EL (cell line): ENCODE measurements around the gene C3orf70.
A peak's percentile ranks its signal among the peaks of the same experiment; 100 is the strongest.
"Not testable (repeated sequence)": the region's sequence is repeated elsewhere in the genome, so short reads cannot be mapped to it uniquely, and the experiment has no call there.

Source experiments
- DNase-seq: peaks from one replicate; pipeline ENCODE4 v3.0.0-alpha.2; 2016

The C3orf70 gene

GRCh38 chr3:185150561-185150960 is 2.3 kb downstream of the C3orf70 start:
- DNase-seq = no peak

- no peak for DNase-seq
Observed at GRCh38 chr3:185149591-185149990, 3.3 kb downstream of the C3orf70 start.

DNA sequence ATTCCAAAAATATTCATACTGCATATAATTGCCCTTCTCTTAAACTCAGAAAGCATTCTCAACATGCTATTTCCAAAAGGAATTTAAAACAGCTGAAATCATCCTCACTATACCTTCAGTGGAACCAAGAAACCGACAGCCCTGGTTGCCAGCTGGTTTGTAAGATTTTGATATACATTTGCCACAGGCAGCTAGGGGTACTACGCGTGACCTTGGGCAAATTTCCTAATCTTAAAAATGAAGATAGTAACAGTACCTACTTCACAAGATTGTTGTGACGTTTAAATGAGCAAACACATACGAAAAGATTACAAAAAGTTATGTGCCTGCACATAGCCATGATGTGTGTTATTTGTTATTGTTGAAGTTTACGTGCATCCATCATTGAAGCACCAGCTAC is 7.3 kb downstream of the C3orf70 start:
- no peak for DNase-seq

DNA sequence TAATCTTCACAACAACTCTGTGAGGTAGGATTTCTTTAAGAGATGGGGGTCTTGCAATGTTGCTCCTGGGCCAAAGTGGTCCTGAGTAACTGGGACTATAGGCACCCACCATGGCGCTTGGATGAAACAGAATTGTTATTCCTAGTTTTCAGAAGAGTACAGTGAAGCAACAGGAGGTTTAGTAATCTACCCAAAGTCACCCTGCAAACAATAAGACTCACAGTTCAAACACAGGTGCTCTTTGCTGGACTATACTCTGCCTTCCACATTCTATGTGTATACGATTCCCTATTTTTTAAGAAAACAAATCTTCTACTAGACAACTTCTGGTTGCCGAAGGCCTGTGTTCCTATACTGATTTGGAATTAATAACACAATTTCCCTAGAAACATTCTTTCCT is 8.1 kb downstream of the C3orf70 start:
- no peak for DNase-seq

GRCh38 chr3:185137821-185138220 is 15.0 kb downstream of the C3orf70 start:
- no peak for DNase-seq

- DNase-seq = no peak
Observed at GRCh38 chr3:185134509-185134908, 18.4 kb downstream of the C3orf70 start.

GRCh38 chr3:185131602-185132256 is 21.1 kb downstream of the C3orf70 start:
- no peak for DNase-seq

DNA sequence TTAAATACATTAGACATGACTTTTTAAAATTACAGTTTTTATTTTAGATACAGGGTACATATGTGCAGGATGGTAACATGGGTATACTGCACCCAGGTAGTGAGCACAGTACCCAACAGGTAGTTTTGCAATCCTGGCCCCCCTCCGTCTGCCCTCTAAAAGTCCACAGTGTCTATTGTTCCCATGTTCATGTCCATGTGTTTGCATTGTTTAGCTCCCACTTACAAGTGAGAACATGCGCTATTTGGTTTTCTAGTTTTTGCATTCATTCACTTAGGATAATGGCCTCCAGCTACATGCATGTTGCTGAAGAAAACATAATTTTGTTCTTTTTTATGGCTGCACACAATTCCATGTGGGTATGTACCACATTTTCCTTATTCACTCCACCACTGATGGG is 23.8 kb downstream of the C3orf70 start:
- DNase-seq = no peak

DNA sequence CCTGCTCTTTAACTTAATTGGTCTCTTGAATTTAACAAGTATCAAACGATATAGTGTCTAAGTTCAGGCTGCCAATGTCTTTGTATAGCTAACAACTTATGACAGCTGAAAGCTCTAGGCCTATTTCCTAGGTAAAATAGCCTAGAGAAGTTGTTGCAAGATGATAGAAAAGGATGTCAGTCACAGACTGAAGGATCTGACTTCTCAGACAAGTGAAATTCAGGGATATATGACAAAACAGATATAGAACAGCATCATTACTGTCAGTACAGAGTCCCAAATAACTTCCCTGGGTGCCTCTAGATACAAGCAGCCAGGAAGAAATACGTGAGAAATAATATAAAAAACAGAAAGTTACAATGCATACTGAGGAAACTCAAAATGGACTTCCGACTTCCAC is 26.7 kb downstream of the C3orf70 start:
- no peak for DNase-seq

DNA sequence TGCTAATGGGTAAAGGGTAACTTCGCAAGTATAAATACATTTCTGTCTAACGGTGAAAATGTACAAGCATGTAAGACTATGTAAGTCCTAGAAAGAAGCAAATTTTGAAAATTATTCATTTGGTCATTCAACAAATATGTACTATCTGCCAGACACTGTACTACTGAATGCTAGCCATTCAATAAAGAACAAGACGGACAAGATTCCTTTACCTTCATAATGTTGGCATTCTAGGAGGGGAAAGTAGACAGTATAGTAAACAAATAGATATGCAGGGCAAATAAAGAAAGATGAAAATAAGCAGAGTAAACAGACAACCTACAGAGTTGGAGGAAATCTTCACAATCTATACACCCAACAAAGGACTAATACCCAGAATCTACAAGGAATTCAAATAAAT is 32.7 kb downstream of the C3orf70 start:
- no peak for DNase-seq

GRCh38 chr3:185115371-185115770 is 37.5 kb downstream of the C3orf70 start:
- no peak for DNase-seq

DNA sequence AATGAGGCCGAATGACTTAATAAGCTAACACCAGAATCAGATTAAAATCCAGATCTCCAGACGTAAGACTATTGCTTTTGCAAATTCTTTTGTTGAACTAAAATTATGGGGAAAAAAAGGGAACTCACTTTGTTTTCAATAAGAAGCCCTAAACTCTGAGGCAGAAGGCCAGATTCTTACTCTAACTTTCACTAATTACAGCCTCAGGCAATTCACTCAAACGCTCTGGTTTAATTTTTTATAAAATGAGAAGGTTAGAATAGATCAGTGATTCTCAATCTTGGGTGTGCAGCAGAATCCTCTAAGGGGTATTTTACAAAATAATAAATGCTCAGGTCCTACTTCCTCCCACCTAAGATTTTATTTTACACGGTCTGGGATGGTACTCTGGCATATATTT is 38.1 kb downstream of the C3orf70 start:
- no peak for DNase-seq

DNA sequence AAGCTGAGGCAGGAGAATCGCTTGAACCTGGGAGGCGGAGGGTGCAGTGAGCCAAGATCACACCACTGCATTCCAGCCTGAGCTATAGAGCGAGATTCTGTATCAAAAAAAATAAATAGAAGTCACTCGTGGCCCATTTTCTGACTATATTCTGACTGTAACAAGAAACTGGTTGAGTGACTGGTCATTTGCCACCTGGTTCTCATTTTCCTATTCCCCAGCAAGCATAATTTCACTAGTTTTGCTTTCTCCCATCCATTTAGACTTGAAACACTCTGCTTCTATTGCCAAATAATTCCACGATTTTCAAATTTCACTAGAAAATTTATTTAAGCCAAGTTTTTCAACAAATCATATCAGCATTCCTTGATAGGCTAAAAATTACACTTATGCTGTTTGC is 40.7 kb downstream of the C3orf70 start:
- no peak for DNase-seq

DNA sequence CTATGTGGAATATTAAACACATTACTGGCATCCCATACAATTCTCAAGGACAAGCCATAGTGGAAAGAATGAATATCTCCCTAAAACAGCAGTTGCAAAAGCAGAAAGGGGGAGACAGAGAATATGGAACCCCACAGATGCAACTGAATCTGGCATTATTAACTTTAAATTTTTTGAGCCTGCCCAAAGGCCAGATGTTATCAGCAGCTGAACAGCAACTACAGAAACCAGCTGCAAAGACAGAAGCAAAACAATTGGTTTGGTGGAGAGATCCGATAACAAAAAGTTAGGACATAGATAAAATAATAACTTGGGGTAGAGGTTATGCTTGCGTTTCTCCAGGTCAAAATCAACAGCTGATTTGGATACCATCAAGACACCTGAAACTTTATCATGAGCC is 43.8 kb downstream of the C3orf70 start:
- not testable (repeated sequence) for DNase-seq

DNA sequence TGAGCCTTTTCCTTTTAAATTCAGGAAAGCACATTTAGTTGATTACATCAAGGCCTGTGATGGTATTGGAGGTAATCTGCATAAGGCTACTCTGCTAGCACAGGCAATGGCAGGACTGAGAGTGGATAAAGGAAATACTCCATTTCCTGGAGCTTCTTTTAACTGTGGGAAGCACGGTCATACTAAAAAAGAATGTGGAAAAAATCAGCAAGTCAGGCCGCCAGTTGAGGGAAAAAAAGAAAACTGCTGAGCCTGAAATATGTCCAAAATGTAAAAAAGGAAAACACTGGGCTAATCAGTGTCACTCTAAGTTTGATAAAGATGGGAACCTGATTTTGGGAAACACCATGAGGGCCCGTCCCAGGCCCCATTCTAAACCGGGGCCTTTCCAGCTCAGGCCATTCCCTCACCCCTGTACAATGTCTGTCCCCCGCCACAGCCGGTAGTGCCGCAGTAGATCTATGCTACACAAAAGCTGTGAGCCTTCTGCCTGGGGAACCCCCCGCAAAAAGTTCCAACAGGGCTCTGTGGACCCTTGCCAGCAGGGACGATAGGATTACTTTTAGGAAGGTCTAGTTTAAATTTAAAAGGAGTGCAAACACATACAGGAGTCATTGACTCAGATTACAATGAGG is 46.5 kb downstream of the C3orf70 start:
- DNase-seq = not testable (repeated sequence)

DNA sequence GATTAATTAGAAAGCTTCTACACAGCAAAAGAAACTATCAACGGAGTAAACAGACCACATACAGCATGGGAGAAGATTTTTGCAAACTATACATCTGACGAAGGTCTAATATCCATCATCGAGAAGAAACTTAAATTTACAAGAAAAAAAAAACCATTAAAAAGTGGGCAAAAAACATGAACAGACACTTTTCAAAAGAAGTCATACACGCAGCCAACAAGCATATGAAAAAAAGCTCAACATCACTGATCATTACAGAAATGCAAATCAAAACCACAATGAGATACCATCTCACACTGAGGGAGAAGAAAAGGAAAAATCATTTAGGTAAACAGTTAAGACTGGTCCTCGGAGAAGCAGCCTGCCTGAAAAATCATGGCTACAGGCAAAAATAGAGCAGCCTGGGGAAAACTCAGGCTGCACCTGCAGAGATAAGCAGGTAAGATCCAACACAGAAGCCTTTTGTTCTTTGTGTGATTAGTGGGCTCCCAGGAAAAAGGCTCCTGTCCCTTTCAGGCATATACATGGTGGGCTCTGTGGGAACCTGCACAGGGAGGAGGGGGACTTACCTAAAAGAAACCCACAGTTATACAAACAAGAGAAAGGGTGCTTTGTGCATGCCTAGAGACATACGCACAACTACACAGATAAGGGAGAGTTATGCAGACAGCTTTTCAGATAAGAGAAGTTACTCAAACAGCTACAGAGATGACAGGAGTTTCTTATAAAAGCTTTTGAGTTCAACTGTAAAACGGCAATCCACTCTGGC is 49.3 kb downstream of the C3orf70 start:
- DNase-seq = no peak

GRCh38 chr3:185094697-185095096 is 58.2 kb downstream of the C3orf70 start:
- peak; percentile 22 for DNase-seq

DNA sequence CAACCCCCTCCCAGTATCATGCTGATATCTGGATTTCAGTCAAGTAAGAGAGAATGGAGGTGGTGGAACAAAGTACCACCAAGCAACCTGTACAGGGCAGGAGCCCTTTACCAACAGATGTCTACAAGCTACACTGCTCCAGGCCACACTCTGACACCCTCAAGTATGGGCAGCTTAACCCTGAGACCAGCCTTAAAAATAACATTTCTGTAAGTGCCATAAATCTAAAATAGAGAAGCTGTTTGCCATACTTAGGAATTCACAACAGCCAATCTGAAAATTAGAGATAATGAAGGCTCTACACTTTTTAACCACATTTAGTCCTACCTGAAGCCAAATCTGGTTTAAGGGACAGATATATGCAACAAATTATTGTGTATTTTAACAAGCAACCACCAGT is 59.7 kb downstream of the C3orf70 start:
- DNase-seq = no peak

- no peak for DNase-seq
Observed at GRCh38 chr3:185090811-185091210, 62.0 kb downstream of the C3orf70 start.

DNA sequence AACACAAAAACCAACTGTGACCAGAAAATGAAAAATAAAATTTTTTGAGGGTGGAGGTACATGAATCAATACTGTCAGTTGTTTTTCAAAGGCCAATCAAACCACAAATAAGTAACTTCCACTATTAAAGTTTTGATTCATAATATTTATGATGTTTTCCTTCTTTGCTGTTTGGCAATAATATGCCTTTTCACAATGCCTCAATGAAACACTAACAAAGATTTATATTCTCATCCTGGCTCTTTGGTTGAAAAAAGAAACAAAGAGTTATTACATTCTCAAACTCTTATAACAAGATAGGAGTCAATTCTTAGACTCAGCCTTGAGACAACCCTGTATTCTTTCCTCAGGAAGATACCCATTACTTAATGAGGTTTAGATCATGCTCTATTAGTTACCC is 63.1 kb downstream of the C3orf70 start:
- DNase-seq = no peak

- DNase-seq = peak; percentile 59
Observed at GRCh38 chr3:185089343-185089742, 63.5 kb downstream of the C3orf70 start.

GRCh38 chr3:185087419-185087818 is 65.4 kb downstream of the C3orf70 start:
- DNase-seq = no peak

DNA sequence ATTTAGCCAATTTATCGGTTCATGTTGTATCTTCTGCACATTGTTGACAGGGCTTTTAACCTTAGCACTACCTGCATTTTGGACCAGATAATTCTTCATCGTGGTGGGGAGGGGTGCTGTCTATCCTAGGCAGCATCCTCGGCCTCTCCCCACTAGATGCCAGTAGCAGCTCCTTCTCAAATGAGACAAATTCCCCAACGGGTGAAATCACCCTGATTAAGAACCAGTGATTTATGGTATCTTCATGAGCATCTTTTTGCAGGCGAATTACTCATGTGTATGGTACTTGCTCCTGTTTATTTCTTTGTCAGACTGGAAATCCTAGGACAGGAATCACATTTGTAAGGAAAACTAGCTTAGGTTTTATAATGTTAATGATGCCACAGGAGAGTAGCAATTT is 68.0 kb downstream of the C3orf70 start:
- DNase-seq = peak; percentile 85

GRCh38 chr3:185084402-185084801 is 68.5 kb downstream of the C3orf70 start:
- no peak for DNase-seq
